GM19240 (cell line): Measurements from ENCODE around the gene PELI2.

Experiments
- DNase-seq: peaks from one replicate; pipeline ENCODE4 v3.0.0; 2011; ENCODE audit warnings: low spot score; ENCODE audit not compliant: insufficient read length

PELI2 gene

GRCh38 chr14:56119201-56119981 is 1.2 kb downstream of the PELI2 start:
- no peak for DNase-seq

DNA sequence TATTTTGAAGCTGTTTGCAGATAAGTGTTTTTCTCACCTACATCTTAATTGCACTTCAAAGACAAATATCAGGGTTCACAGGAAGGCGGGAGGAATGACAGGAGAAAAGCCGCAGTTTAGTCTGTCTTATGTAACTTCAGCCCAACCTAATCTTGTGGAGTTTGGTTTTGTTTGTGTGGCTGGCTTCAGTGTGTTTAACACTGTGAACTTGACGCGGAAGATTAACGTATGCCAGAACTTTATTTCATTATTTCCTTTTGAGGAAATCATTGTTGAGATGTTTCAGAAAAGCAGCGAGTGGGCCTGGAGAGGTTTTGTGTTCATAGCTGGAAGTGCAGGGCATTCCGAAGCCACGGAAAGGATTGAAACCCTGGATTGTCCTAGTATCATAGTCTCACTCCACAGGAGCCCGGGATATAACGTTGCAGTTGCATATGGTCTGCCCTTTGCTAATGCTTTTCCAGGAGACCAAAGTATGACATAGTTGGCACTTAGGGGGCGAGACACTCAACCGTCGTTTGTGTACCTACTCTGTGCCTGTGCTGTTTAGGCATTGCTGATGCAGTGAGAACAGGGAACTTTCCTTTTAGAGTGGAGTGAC is 2.0 kb downstream of the PELI2 start:
- no peak for DNase-seq

GRCh38 chr14:56121816-56122215 is 3.6 kb downstream of the PELI2 start:
- no peak for DNase-seq

GRCh38 chr14:56122301-56122700 is 4.1 kb downstream of the PELI2 start:
- DNase-seq, result no peak

- DNase-seq, result no peak
Observed at GRCh38 chr14:56124327-56124726, 6.1 kb downstream of the PELI2 start.

DNA sequence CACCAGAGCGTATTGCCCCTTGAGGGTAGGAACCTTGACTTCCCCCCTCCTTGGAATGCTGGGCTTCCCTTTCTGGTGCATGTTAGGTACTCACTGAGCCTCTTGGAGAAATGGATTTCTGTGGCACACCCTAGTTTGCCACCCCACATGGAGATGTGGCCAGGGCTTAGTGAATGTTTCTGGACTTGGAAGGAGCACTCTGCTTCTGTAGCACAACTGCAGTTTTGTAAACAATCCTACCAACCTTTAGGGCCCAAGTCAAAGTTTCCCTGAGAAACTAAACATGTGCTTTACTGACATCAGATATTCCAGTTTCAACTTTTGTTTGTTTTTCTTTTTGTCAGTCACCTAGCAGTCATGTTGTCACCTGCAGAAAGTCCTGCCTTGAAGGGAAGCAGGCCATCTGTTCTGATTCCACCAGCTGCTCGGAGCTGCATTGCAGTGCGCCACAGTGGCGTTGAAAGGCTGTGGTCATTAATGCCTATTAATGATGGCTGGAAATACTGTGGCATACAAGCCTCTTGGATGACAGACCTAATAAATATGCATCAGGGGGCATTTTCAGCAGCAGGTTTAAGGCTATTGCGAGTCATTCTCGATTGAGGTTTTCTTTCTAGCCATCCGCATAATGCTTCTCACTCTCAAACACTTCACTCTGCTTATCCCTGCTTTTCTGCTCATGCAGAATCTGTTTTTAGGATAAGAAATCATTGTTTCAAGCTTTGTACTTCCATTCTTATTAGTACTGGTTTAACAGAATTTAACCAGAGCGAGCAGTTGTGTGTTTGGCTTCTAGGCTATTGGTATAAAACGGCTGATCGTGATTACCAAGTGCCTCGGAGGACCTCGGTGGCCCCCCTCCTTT is 7.8 kb downstream of the PELI2 start:
- DNase-seq, result no peak

DNA sequence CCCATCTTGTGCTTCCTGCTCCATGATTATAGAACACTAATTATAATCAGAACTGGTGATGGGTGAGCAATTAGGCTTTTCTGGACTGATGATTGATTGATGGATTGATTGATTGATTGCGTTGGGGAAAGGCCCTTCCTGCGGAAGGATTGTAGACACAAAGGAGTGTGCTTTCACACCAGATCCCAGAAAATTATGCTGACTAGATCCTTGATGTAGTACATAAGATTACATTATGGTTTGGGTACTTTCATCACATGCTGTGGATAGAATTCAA is 8.4 kb downstream of the PELI2 start:
- DNase-seq, result no peak

DNA sequence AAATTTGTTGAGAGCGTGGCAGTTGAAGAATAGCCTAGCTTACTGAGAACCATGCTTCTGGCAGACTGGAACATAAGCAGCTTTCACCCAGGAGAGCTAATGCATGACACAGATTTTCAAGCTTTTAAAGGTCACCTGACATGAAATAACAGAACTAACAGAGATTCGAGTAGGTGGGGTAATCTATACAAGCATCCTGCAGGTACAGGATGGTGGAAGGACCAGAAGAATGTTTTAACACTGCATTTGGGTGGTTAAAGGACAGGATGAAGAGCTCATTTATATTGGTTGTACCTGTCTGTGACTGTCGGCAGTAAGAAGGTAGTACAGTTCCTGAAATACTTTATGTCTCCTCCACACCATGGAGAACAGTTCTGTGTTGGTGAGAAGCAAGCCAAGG is 8.9 kb downstream of the PELI2 start:
- DNase-seq, result no peak

GRCh38 chr14:56129092-56129491 is 10.9 kb downstream of the PELI2 start:
- DNase-seq, result no peak

GRCh38 chr14:56129933-56130332 is 11.7 kb downstream of the PELI2 start:
- DNase-seq, result no peak

DNA sequence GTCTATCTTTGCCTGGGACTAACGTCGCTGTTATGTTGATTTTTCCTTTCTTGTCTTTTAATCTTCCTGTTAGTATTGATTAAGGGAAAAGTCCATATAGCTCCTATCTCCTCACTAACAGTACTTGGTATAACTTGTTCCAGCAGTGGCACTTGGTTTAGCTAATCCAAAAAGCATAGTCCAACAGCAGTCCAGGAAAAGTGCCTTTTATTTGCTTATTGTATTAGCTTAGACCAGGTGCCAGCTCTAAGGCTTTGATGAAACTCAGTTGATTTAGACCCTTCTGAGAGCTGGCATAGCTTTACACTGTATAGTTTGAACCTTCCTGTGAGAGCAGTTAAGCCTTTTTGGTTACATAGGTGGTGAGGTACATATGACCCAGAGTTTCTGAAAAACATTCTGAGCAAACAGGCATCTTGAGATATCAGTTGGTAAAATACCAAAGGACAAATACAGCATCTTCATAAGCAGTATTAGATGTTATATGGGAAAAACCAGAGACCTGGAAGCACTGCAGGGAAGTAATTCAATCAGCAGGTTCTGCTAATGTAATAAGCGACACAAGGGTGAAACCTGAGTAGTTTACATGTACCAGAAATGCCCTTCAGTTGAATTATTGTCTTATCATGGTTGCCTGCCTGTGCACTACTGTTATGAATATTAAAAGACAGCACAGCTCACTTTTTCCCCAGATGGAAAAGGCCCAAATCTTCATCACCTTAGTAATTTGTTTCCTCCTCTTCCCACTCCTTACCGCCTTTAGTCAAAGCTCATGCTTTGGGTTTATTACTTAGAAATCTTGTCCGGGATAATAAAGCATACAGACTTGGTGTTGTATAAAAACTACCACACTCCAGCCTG is 13.0 kb downstream of the PELI2 start:
- DNase-seq, result no peak

- no peak for DNase-seq
Observed at GRCh38 chr14:56131865-56132833, 13.9 kb downstream of the PELI2 start.

DNA sequence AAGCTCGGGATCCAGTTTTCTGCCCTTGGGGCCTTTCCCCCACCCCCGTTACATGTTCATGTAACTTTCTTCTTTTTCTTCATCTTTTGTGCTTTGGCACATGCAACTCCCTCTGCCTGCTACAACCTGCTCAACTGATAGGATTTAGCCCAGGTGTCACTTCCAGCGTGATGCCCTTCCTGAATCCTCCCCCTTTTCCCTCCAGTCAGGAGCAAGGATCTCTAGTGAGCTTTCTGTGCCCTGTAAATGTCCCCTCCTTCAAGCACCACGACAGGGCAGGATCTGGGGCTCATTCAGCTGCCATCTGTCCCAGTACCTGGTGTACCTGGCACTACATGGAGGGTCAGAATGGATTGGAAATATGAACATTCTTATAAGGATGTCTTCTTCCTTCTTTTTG is 15.3 kb downstream of the PELI2 start:
- no peak for DNase-seq

- DNase-seq, result no peak
Observed at GRCh38 chr14:56135001-56135400, 16.8 kb downstream of the PELI2 start.

DNA sequence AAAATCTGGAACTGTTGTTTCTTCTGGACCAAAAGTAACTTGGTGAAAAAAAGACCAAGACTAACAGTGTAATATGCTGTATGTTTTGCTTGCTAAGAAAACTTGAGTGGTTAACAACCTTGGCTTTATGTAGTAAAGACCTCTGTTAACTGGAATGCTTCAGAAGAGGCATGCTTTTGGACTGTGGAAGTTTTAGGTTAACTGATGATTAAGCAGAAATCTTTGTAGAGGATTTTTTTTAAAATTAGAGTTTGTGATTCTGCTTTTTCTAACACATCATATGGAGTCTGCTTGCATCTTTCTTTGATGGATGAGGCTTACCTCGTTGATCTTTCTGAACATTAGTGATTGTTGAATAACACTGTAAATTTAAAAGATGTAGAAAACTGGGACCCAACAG is 17.5 kb downstream of the PELI2 start:
- no peak for DNase-seq

- DNase-seq, result no peak
Observed at GRCh38 chr14:56136571-56137452, 18.6 kb downstream of the PELI2 start.

DNA sequence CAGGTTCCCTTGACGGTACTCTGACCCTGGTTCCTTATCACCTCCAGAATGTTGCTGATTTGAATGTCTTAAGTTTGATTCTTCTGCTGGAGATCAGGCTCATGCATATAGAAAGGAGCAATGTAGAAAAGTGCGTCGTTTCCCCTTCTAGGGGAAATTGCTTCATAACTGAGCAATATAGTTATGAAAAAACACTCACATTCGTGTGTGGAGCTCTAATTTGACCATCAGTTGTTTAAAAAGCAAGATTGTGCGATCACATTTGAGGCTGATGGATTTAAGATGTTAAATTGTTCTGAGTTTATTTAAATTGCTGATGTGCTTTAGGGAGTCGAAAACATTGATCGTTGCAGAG is 19.2 kb downstream of the PELI2 start:
- DNase-seq, result no peak

- DNase-seq, result no peak
Observed at GRCh38 chr14:56137849-56138248, 19.6 kb downstream of the PELI2 start.

DNA sequence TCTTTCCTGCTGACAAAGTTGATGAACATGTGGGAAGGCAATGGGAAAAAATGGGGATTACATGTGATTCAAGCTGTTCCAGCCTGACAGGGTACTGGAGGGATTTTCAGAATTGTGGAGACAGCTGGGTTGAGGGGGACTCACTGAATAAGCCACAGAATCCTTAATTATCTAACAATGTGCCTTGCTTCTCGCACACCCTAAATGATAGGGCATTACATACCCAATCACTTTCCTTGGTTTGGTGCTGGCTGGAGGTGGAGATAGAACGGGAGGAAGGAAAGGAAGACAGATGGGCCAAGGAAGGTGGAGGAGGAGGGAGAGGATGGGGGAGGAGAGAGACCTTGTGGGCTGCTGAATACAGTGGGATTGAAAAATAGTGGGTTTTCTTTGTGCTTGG is 20.7 kb downstream of the PELI2 start:
- DNase-seq, result no peak

DNA sequence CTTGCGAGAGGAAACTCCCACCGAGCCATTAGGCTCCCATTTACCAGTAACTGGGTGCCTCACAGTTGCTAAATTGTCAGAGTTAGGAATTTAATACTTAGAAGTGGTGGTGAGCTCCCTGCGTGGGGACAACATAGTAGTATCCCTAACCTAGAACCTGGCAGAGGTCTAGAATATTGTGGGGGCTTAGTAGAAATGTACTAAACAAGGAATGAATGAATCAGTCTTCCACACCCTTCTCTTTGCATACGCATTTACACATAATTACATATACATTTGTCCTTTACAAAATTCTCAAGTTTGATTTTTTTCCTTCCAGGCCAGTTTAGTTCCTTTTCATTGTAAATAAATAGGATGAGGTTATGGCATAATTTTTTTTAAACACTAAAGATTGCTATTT is 24.1 kb downstream of the PELI2 start:
- DNase-seq, result no peak
